Measurements from ENCODE around the gene SMOC1. TPM values are rescaled to one million over a fixed set of nuclear protein-coding genes. Genes with fewer than 3 reads are reported as not detected.
A peak's percentile ranks its signal among the peaks of the same experiment; 100 is the strongest.

The SMOC1 gene
- total RNA-seq, 1 donor from 2014 or later, result 12.2 TPM

GRCh38 chr14:70002589-70003346 lies 123.6 kb downstream of the SMOC1 start:
- no peak for DNase-seq (ENCODE audit: low spot score in 2 of 2)
- FAIRE-seq, result no peak

GRCh38 chr14:70004791-70005190 lies 125.6 kb downstream of the SMOC1 start:
- no peak for FAIRE-seq
- DNase-seq (ENCODE audit: low spot score in 2 of 2), result no peak

GRCh38 chr14:70005281-70005805 lies 126.1 kb downstream of the SMOC1 start:
- no peak for DNase-seq (ENCODE audit: low spot score in 2 of 2)
- no peak for FAIRE-seq

GRCh38 chr14:70006699-70007098 lies 127.5 kb downstream of the SMOC1 start:
- FAIRE-seq, result no peak

GRCh38 chr14:70008284-70009262 lies 129.4 kb downstream of the SMOC1 start:
- DNase-seq (ENCODE audit: low spot score in 2 of 2) (no peak), FAIRE-seq (no peak)

More at GRCh38 chr14:70006699-70007098, 127.5 kb downstream of the SMOC1 start:
- DNase-seq (ENCODE audit: low spot score in 2 of 2), result no peak

GRCh38 chr14:70009961-70010360 lies 130.7 kb downstream of the SMOC1 start:
- DNase-seq (ENCODE audit: low spot score in 2 of 2), result no peak
- FAIRE-seq, result no peak

- FAIRE-seq (no peak), DNase-seq (ENCODE audit: low spot score in 2 of 2) (no peak)
Observed at GRCh38 chr14:70011098-70011497, 131.9 kb downstream of the SMOC1 start.

- no peak for DNase-seq (ENCODE audit: low spot score in 2 of 2)
- FAIRE-seq, result no peak
Observed at GRCh38 chr14:70011708-70012107, 132.5 kb downstream of the SMOC1 start.

- FAIRE-seq, result no peak
- no peak for DNase-seq (ENCODE audit: low spot score in 2 of 2)
Observed at GRCh38 chr14:70013271-70013873, 134.2 kb downstream of the SMOC1 start.

GRCh38 chr14:70014406-70015095 lies 135.3 kb downstream of the SMOC1 start:
- DNase-seq (ENCODE audit: low spot score in 2 of 2) (no peak), FAIRE-seq (no peak)

- no peak for FAIRE-seq
Observed at GRCh38 chr14:70018230-70018629, 139.0 kb downstream of the SMOC1 start.

GRCh38 chr14:70018713-70019211 lies 139.5 kb downstream of the SMOC1 start:
- no peak for FAIRE-seq
- no peak for DNase-seq (ENCODE audit: low spot score in 2 of 2)

More at GRCh38 chr14:70018230-70018629, 139.0 kb downstream of the SMOC1 start:
- DNase-seq (ENCODE audit: low spot score in 2 of 2), result peak in 1 of 2 donors; percentile 25

GRCh38 chr14:70019695-70020094 lies 140.5 kb downstream of the SMOC1 start:
- FAIRE-seq (no peak), DNase-seq (ENCODE audit: low spot score in 2 of 2) (no peak)

GRCh38 chr14:70020352-70021170 lies 141.3 kb downstream of the SMOC1 start:
- DNase-seq (ENCODE audit: low spot score in 2 of 2) (peak; percentile 14 to 38), FAIRE-seq (no peak)

- no peak for DNase-seq (ENCODE audit: low spot score in 2 of 2)
Observed at GRCh38 chr14:70021548-70022220, 142.5 kb downstream of the SMOC1 start.

GRCh38 chr14:70022771-70023445 lies 143.7 kb downstream of the SMOC1 start:
- DNase-seq (ENCODE audit: low spot score in 2 of 2) (no peak), FAIRE-seq (no peak)

More at GRCh38 chr14:70021548-70022220, 142.5 kb downstream of the SMOC1 start:
- FAIRE-seq, result no peak

GRCh38 chr14:70023871-70024270 lies 144.7 kb downstream of the SMOC1 start:
- DNase-seq (ENCODE audit: low spot score in 2 of 2) (no peak), FAIRE-seq (no peak)
